Skin epidermis (tissue), 12 donors: Measurements from ENCODE around the gene ITGB4.
A peak's percentile ranks its signal among the peaks of the same experiment; 100 is the strongest.

ENCODE experiments used
- H3K27ac ChIP-seq, 21 experiments: fragments of 200-600 bp; sonication (generic) in 11 of 21; one replicate each; pipeline ENCODE4 v1.5.0; 2020; ENCODE audit warnings: mild to moderate bottlenecking in 3 of 21, inconsistent platforms in 2 of 21, moderate library complexity in 2 of 21
- H3K4me3 ChIP-seq, 7 experiments: fragments of 200-600 bp; sonication (generic) in 2 of 7; one replicate each; pipeline ENCODE4 v1.5.0; 2020; ENCODE audit warnings: inconsistent platforms in 2 of 7, mild to moderate bottlenecking in 2 of 7, moderate library complexity in 1 of 7

Gene ITGB4

GRCh38 chr17:75762513-75763268, 41.4 kb downstream of the ITGB4 start:
- no peak overlapping the region for H3K27ac ChIP-seq

GRCh38 chr17:75763269-75763607, 42.0 kb downstream of the ITGB4 start:
- Histone ChIP-seq H3K4me3 (no peak overlapping the region), H3K27ac (no peak overlapping the region)

More at GRCh38 chr17:75762513-75763268, 41.4 kb downstream of the ITGB4 start:
- no peak overlapping the region for H3K4me3 ChIP-seq

GRCh38 chr17:75763613-75764416, 42.6 kb downstream of the ITGB4 start:
- peak overlapping the region; percentile 44 to 77 (median 66) for H3K4me3 ChIP-seq
- peak overlapping the region in 19 of 21 experiments; percentile 17 to 89 (median 79) for H3K27ac ChIP-seq

GRCh38 chr17:75764417-75764710, 43.1 kb downstream of the ITGB4 start:
- peak overlapping the region; percentile 17 to 89 (median 78) for H3K27ac ChIP-seq
- peak overlapping the region; percentile 44 to 77 (median 66) for H3K4me3 ChIP-seq

- peak within 1 kb of the TSS; percentile 17 to 89 (median 78) for H3K27ac ChIP-seq
- peak within 1 kb of the TSS; percentile 44 to 77 (median 66) for H3K4me3 ChIP-seq
These were observed 43.6 kb downstream of the ITGB4 start, which contains the start of gene GALK1 for GRCh38 chr17:75764711-75765421. Gene GALK1 (minus strand): TSS chr17:75765192. CDS start chr17:75765136, 56 bp downstream.

- no peak overlapping the region for H3K4me3 ChIP-seq
- peak overlapping the region in 5 of 21 experiments; percentile 1 to 89 (median 78) for H3K27ac ChIP-seq
These were observed 44.7 kb downstream of the ITGB4 start for GRCh38 chr17:75765981-75766380.

GRCh38 chr17:75767881-75768280, 46.6 kb downstream of the ITGB4 start:
- Histone ChIP-seq H3K27ac (no peak overlapping the region), H3K4me3 (no peak overlapping the region)

GRCh38 chr17:75769536-75769935, 48.3 kb downstream of the ITGB4 start:
- Histone ChIP-seq H3K27ac (no peak overlapping the region), H3K4me3 (no peak overlapping the region)

- H3K27ac ChIP-seq: no peak overlapping the region
- no peak overlapping the region for H3K4me3 ChIP-seq
These were observed 50.3 kb downstream of the ITGB4 start for GRCh38 chr17:75771334-75772281.

- H3K4me3 ChIP-seq: no peak overlapping the region
- no peak overlapping the region for H3K27ac ChIP-seq
These were observed 52.0 kb downstream of the ITGB4 start for GRCh38 chr17:75773121-75773807.

GRCh38 chr17:75773808-75774470, 52.7 kb downstream of the ITGB4 start:
- no peak overlapping the region for H3K27ac ChIP-seq
- no peak overlapping the region for H3K4me3 ChIP-seq

GRCh38 chr17:75774471-75774990, 53.3 kb downstream of the ITGB4 start:
- H3K4me3 ChIP-seq: no peak overlapping the region
- peak overlapping the region in 2 of 21 experiments; percentile 32 to 99 for H3K27ac ChIP-seq

- peak overlapping the region in 5 of 21 experiments; percentile 24 to 99 (median 34) for H3K27ac ChIP-seq
- H3K4me3 ChIP-seq: no peak overlapping the region
These were observed 53.9 kb downstream of the ITGB4 start for GRCh38 chr17:75774991-75775668.

GRCh38 chr17:75776386-75777295, 55.4 kb downstream of the ITGB4 start:
- H3K4me3 ChIP-seq: peak overlapping the region; percentile 76 to 98 (median 94)
- peak overlapping the region in 11 of 21 experiments; percentile 1 to 99 (median 56) for H3K27ac ChIP-seq

- H3K27ac ChIP-seq: peak overlapping the region in 11 of 21 experiments; percentile 1 to 100 (median 97)
These were observed 56.1 kb downstream of the ITGB4 start for GRCh38 chr17:75777296-75777922.

More at GRCh38 chr17:75777296-75777922, 56.1 kb downstream of the ITGB4 start:
- H3K4me3 ChIP-seq: peak overlapping the region; percentile 76 to 98 (median 94)
